IMR-90 (cell line): ENCODE measurements around the gene IFNK. TPM values are rescaled to one million over a fixed set of nuclear protein-coding genes. Genes with fewer than 3 reads are reported as not detected.

Experiments
- ATAC-seq: fragments of 200-7000 bp; cut with Tn5 transposase; 2 replicates; pipeline ENCODE4 v1.9.1; 2020; ENCODE audit warnings: low read depth, mild to moderate bottlenecking, moderate library complexity
- BruUV-seq: library from RNA; stranded (reverse); fragments of 400-500 nt; replicated peaks from 2 replicates; lab custom pipeline; 2021; lab: Mats Ljungman, UMichigan
- CTCF ChIA-PET: fragments of 300-600 bp; formaldehyde crosslinking; extraction: SDS; loops from one replicate; lab custom pipeline; 2021; ENCODE audit warnings: antibody characterized with exemption; lab: Yijun Ruan, JAX
- POLR2A ChIA-PET: fragments of 300-600 bp; sonication (Branson Sonifier 250); formaldehyde crosslinking; loops from one replicate; lab custom pipeline; 2022; ENCODE audit warnings: antibody characterized with exemption; ENCODE audit not compliant: unreplicated experiment; lab: Charles Lee
- DNase-seq: peaks from one replicate; pipeline ENCODE4 v3.0.0; 2013
- H2AFZ ChIP-seq: replicated peaks from 2 replicates; pipeline ENCODE3; 2013; ENCODE audit warnings: low read length, mild to moderate bottlenecking; ENCODE audit not compliant: poor library complexity
- H2AK5ac ChIP-seq: 2 replicates; pipeline ENCODE4 v1.6.1; 2013; ENCODE audit warnings: low read depth, low read length, inconsistent platforms
- H2AK9ac ChIP-seq: replicated peaks from 2 replicates; pipeline ENCODE3; 2013; ENCODE audit warnings: mild to moderate bottlenecking, low read depth, low read length, moderate library complexity; ENCODE audit not compliant: poor library complexity
- H2BK120ac ChIP-seq: 2 replicates; pipeline ENCODE4 v1.6.1; 2013; ENCODE audit warnings: low read depth, low read length, inconsistent platforms
- H2BK15ac ChIP-seq: 3 replicates; pipeline ENCODE4 v1.6.1; 2013; ENCODE audit warnings: low read depth, low read length, inconsistent platforms
- H2BK20ac ChIP-seq: 2 replicates; pipeline ENCODE4 v1.6.1; 2013; ENCODE audit warnings: low read depth, mild to moderate bottlenecking, inconsistent platforms, low read length, moderate library complexity
- H2BK5ac ChIP-seq: 2 replicates; pipeline ENCODE4 v1.6.1; 2013; ENCODE audit warnings: mild to moderate bottlenecking, low read depth, low read length, inconsistent platforms; ENCODE audit not compliant: poor library complexity, severe bottlenecking
- H3K14ac ChIP-seq: replicated peaks from 2 replicates; pipeline ENCODE4 v1.6.1; 2013; ENCODE audit warnings: low read depth, low read length, inconsistent platforms
- H3K18ac ChIP-seq: 2 replicates; pipeline ENCODE4 v1.6.1; 2013; ENCODE audit warnings: low read depth, low read length, control low read depth
- H3K23ac ChIP-seq: 2 replicates; pipeline ENCODE4 v1.6.1; 2013; ENCODE audit warnings: low read depth, low read length, inconsistent platforms
- H3K27ac ChIP-seq: 2 replicates; pipeline ENCODE4 v1.5.1; 2013; ENCODE audit warnings: mild to moderate bottlenecking, control low read depth, low read length; ENCODE audit not compliant: insufficient read depth
- H3K27me3 ChIP-seq: 2 replicates; pipeline ENCODE4 v1.6.1; 2013; ENCODE audit warnings: low read length; ENCODE audit not compliant: control insufficient read depth, insufficient read depth
- H3K36me3 ChIP-seq: 2 replicates; pipeline ENCODE4 v1.6.1; 2013; ENCODE audit warnings: low read length, mixed read lengths; ENCODE audit not compliant: control insufficient read depth, insufficient read depth
- H3K4ac ChIP-seq: 2 replicates; pipeline ENCODE4 v1.6.1; 2013; ENCODE audit warnings: low read depth, low read length, inconsistent platforms
- H3K4me1 ChIP-seq: 2 replicates; pipeline ENCODE4 v1.6.1; 2013; ENCODE audit warnings: low read length, mixed read lengths; ENCODE audit not compliant: control insufficient read depth, insufficient read depth
- H3K4me2 ChIP-seq: 2 replicates; pipeline ENCODE4 v1.6.1; 2013; ENCODE audit warnings: low read depth, mild to moderate bottlenecking, control low read depth, low read length, moderate library complexity
- H3K4me3 ChIP-seq: 2 replicates; pipeline ENCODE4 v1.5.1; 2013; ENCODE audit warnings: low read depth, mild to moderate bottlenecking, control low read depth, low read length, moderate library complexity; ENCODE audit not compliant: insufficient read depth
- H3K56ac ChIP-seq: 2 replicates; pipeline ENCODE4 v1.6.1; 2013; ENCODE audit warnings: low read length, inconsistent platforms; ENCODE audit not compliant: insufficient read depth; ENCODE audit errors: extremely low read depth
- H3K79me1 ChIP-seq, 2 experiments: 2 replicates each; pipeline ENCODE4 v1.6.1; 2013; ENCODE audit warnings: low read length in 2 of 2, inconsistent platforms in 1 of 2, low read depth in 1 of 2
- H3K9ac ChIP-seq: 2 replicates; pipeline ENCODE4 v1.6.1; 2013; ENCODE audit warnings: low read depth, low read length, control low read depth
- H3K9me1 ChIP-seq: 2 replicates; pipeline ENCODE4 v1.6.1; 2013; ENCODE audit warnings: low read length, inconsistent platforms; ENCODE audit not compliant: insufficient read depth
- H3K9me3 ChIP-seq: 2 replicates; pipeline ENCODE4 v1.6.1; 2013; ENCODE audit warnings: low read length; ENCODE audit not compliant: control insufficient read depth, insufficient read depth
- H4K20me1 ChIP-seq: 2 replicates; pipeline ENCODE4 v1.6.1; 2013; ENCODE audit warnings: low read length, inconsistent platforms; ENCODE audit not compliant: insufficient read depth
- H4K5ac ChIP-seq: 2 replicates; pipeline ENCODE4 v1.6.1; 2013; ENCODE audit warnings: mild to moderate bottlenecking, low read depth, low read length, control low read depth
- H4K8ac ChIP-seq, 2 experiments: 2 replicates each; pipeline ENCODE4 v1.6.1; 2013; ENCODE audit warnings: low read depth in 2 of 2, low read length in 2 of 2, control low read depth in 1 of 2, inconsistent platforms in 1 of 2
- H4K91ac ChIP-seq: 2 replicates; pipeline ENCODE4 v1.6.1; 2013; ENCODE audit warnings: low read depth, low read length, inconsistent platforms; ENCODE audit not compliant: insufficient read depth
- BHLHE40 ChIP-seq: fragments of 150-350 bp; IDR thresholded peaks from 2 replicates; pipeline ENCODE4 v1.6.1; 2016; ENCODE audit warnings: mild to moderate bottlenecking, low read depth, low read length
- CHD1 ChIP-seq: IDR thresholded peaks from 2 replicates; pipeline ENCODE4 v1.6.1; 2012; ENCODE audit warnings: low read depth, low read length, improper control_type of control experiment
- CTCF ChIP-seq: conservative IDR thresholded peaks from 2 replicates; pipeline ENCODE4 v1.5.1; 2012; ENCODE audit warnings: mild to moderate bottlenecking, low read depth, low read length, improper control_type of control experiment
- ELK1 ChIP-seq: fragments of 150-350 bp; IDR thresholded peaks from 2 replicates; pipeline ENCODE4 v1.6.1; 2016; ENCODE audit warnings: low read depth, mild to moderate bottlenecking, low read length, moderate library complexity, borderline replicate concordance
- FOS ChIP-seq: fragments of 150-350 bp; IDR thresholded peaks from 2 replicates; pipeline ENCODE4 v1.6.1; 2016; ENCODE audit warnings: low read depth, low read length
- MAFK ChIP-seq: IDR thresholded peaks from 2 replicates; pipeline ENCODE4 v1.6.1; 2012; ENCODE audit warnings: low read depth, low read length, improper control_type of control experiment
- MAZ ChIP-seq: IDR thresholded peaks from 2 replicates; pipeline ENCODE4 v1.6.1; 2012; ENCODE audit warnings: low read depth, mild to moderate bottlenecking, low read length, improper control_type of control experiment, moderate library complexity, borderline replicate concordance
- MXI1 ChIP-seq: IDR thresholded peaks from 2 replicates; pipeline ENCODE4 v1.6.1; 2012; ENCODE audit warnings: low read depth, mild to moderate bottlenecking, low read length, moderate library complexity, borderline replicate concordance
- NFE2L2 ChIP-seq: fragments of 150-350 bp; IDR thresholded peaks from 2 replicates; pipeline ENCODE4 v1.6.1; 2016; ENCODE audit warnings: low read depth, mild to moderate bottlenecking, low read length
- POLR2A ChIP-seq: IDR thresholded peaks from 2 replicates; pipeline ENCODE4 v1.6.1; 2012; ENCODE audit warnings: mild to moderate bottlenecking, low read depth, low read length
- RAD21 ChIP-seq: IDR thresholded peaks from 2 replicates; pipeline ENCODE4 v1.6.1; 2012; ENCODE audit warnings: low read length, improper control_type of control experiment
- SMC3 ChIP-seq: fragments of 150-350 bp; IDR thresholded peaks from 2 replicates; pipeline ENCODE4 v1.6.1; 2016; ENCODE audit warnings: low read depth, mild to moderate bottlenecking, antibody characterized with exemption, low read length, moderate library complexity
- USF2 ChIP-seq: fragments of 150-350 bp; IDR thresholded peaks from 2 replicates; pipeline ENCODE4 v1.6.1; 2017; ENCODE audit warnings: mild to moderate bottlenecking, antibody characterized with exemption, low read length, low read depth
- WGBS, 2 experiments: methylation state at CpG; one replicate each; pipeline versions ENCODE4 v1.1.5 to v1.1.7; 2013; ENCODE audit warnings: missing lambda C conversion rate in 2 of 2; ENCODE audit not compliant: insufficient read length in 1 of 2; ENCODE audit errors: extremely low coverage in 2 of 2; 5-methylcytosine and 5-hydroxymethylcytosine counted together
- dilution Hi-C: fragments of 300-500 bp; cut with HindIII; formaldehyde crosslinking; loops from one replicate; pipeline ENCODE4 v1.14.3; 2018; ENCODE audit warnings: low sequenced_read_pairs; ENCODE audit not compliant: unreplicated experiment
- in situ Hi-C: fragments of 300-500 bp; cut with MboI; formaldehyde crosslinking; loops from 3 replicates; pipeline ENCODE4 v1.14.3; 2019; ENCODE audit warnings: low sequenced_read_pairs, inconsistent platforms, mixed read lengths
- intact Hi-C: fragments of 100-400 bp; cut with micrococcal nuclease; formaldehyde crosslinking; loops from 2 replicates; pipeline ENCODE4 v1.10.0; 2022
- polyA plus RNA-seq, 3 experiments: library from polyadenylated mRNA; depleted of rRNA; stranded (reverse); fragments of >200 nt; gene quantifications; 2 replicates each; pipeline ENCODE4 v1.2.3, GENCODE V29; 2012; ENCODE audit warnings: low replicate concordance in 1 of 3
- total RNA-seq: library from RNA; depleted of rRNA; stranded (reverse); fragments of >200 nt; gene quantifications from 2 replicates; pipeline ENCODE4 v1.2.3, GENCODE V29; 2012

Gene IFNK
- total and polyA plus RNA-seq, 2 of the 4 experiments (the other 2 are of a cell fraction) = not detected

GRCh38 chr9:27533311-27533710, 9.2 kb downstream of the IFNK start:
- no CpG with 5 or more reads among the region's 1 CpG for WGBS, 2 experiments
- H3K4me3 ChIP-seq = no peak overlapping the region
- H3K79me1 ChIP-seq = no peaks in the 10 kb centered on the region
- H3K9me1 ChIP-seq = no peaks in the 10 kb centered on the region
- H3K9me3 ChIP-seq = no peaks in the 10 kb centered on the region
- H2AK5ac ChIP-seq = no peak overlapping the region
- TF ChIP-seq MAFK = no peak
- TF ChIP-seq SMC3 = no peak
- TF ChIP-seq MAZ = no peak
- TF ChIP-seq ELK1 = no peak
- TF ChIP-seq NFE2L2 = no peak
- TF ChIP-seq FOS = no peak
- no peak for TF ChIP-seq MXI1
- TF ChIP-seq USF2 = no peak
- no peak for TF ChIP-seq CTCF
- TF ChIP-seq CHD1 = no peak
- no peak for TF ChIP-seq RAD21
- TF ChIP-seq POLR2A = no peak
- TF ChIP-seq BHLHE40 = no peak
- BruUV-seq = no TSS peak
- H2AFZ ChIP-seq = no peak overlapping the region
- ChIA-PET POLR2A (no interaction called here), CTCF (no interaction called here)
- ATAC-seq (no peak), DNase-seq (no peak)
- no peak overlapping the region for H4K8ac ChIP-seq
- no peaks in the 10 kb centered on the region for H3K4me1 ChIP-seq
- H3K14ac ChIP-seq = no peak overlapping the region
- intact Hi-C loops = no loop called here
- no peak overlapping the region for H3K9ac ChIP-seq
- H2BK5ac ChIP-seq = no peak overlapping the region
- no peak overlapping the region for H3K18ac ChIP-seq
- no peak overlapping the region for H2BK15ac ChIP-seq
- H3K36me3 ChIP-seq = no peaks in the 10 kb centered on the region
- no peak overlapping the region for H4K5ac ChIP-seq
- no peaks in the 10 kb centered on the region for H4K20me1 ChIP-seq
- H4K91ac ChIP-seq = no peak overlapping the region
- H3K23ac ChIP-seq = no peak overlapping the region
- H3K4me2 ChIP-seq = no peak overlapping the region
- peaks cover 12% of the 10 kb centered on the region for H3K27me3 ChIP-seq
- H2BK20ac ChIP-seq = no peak overlapping the region
- H2AK9ac ChIP-seq = no peak overlapping the region
- H2BK120ac ChIP-seq = no peak overlapping the region
- in situ Hi-C loops = no loop called here
- no peak overlapping the region for H3K56ac ChIP-seq
- no peak overlapping the region for H3K4ac ChIP-seq
- dilution Hi-C loops = no loop called here
- H3K27ac ChIP-seq = no peak overlapping the region
